Measurements from ENCODE around the gene SNX9. TPM values are rescaled to one million over a fixed set of nuclear protein-coding genes. Genes with fewer than 3 reads are reported as not detected.
"Not testable (repeated sequence)": the region's sequence is repeated elsewhere in the genome, so short reads cannot be mapped to it uniquely, and the experiment has no call there.

Gene SNX9
- total RNA-seq, 2 donors from 2014 or later, result 20.5 to 71.9 TPM

- ATAC-seq (replicated peaks), result no peak
- no peaks in the 10 kb centered on the region for H3K9me3 Mint-ChIP-seq
- H3K36me3 Mint-ChIP-seq (ENCODE audit: low read depth), result peaks cover 94% of the 10 kb centered on the region
- H3K4me3 Mint-ChIP-seq, result no peak overlapping the region
- H3K27ac Mint-ChIP-seq, result peak overlapping the region; percentile 87
- peaks cover 20% of the 10 kb centered on the region for H3K4me1 Mint-ChIP-seq
- H3K27me3 Mint-ChIP-seq, result no peaks in the 10 kb centered on the region
Observed at GRCh38 chr6:157909282-157909664, 86.2 kb downstream of the SNX9 start.

GRCh38 chr6:157911278-157911677 is 88.2 kb downstream of the SNX9 start:
- ATAC-seq (replicated peaks), result no peak
- Mint-ChIP-seq H3K27ac (peak overlapping the region; percentile 84), H3K4me1 (peaks cover 20% of the 10 kb centered on the region), H3K36me3 (ENCODE audit: low read depth) (peaks cover 93% of the 10 kb centered on the region), H3K4me3 (no peak overlapping the region), H3K9me3 (no peaks in the 10 kb centered on the region), H3K27me3 (no peaks in the 10 kb centered on the region)

- no peaks in the 10 kb centered on the region for H3K9me3 Mint-ChIP-seq
- H3K27ac Mint-ChIP-seq, result peak overlapping the region; percentile 84
- no peak overlapping the region for H3K4me3 Mint-ChIP-seq
- H3K27me3 Mint-ChIP-seq, result no peaks in the 10 kb centered on the region
- peaks cover 20% of the 10 kb centered on the region for H3K4me1 Mint-ChIP-seq
- peaks cover 93% of the 10 kb centered on the region for H3K36me3 Mint-ChIP-seq (ENCODE audit: low read depth)
- ATAC-seq (replicated peaks), result no peak
Observed at GRCh38 chr6:157911786-157912185, 88.7 kb downstream of the SNX9 start.

GRCh38 chr6:157912326-157912725 is 89.3 kb downstream of the SNX9 start:
- Mint-ChIP-seq H3K4me3 (no peak overlapping the region), H3K27ac (peak overlapping the region; percentile 84), H3K9me3 (no peaks in the 10 kb centered on the region), H3K27me3 (no peaks in the 10 kb centered on the region), H3K4me1 (peaks cover 20% of the 10 kb centered on the region), H3K36me3 (ENCODE audit: low read depth) (peaks cover 93% of the 10 kb centered on the region)
- no peak for ATAC-seq (replicated peaks)

GRCh38 chr6:157921685-157922367 is 98.8 kb downstream of the SNX9 start:
- Mint-ChIP-seq H3K4me3 (no peak overlapping the region), H3K4me1 (peaks cover 14% of the 10 kb centered on the region), H3K27me3 (no peaks in the 10 kb centered on the region), H3K27ac (no peak overlapping the region), H3K36me3 (ENCODE audit: low read depth) (peaks cover 100% of the 10 kb centered on the region), H3K9me3 (no peaks in the 10 kb centered on the region)
- no peak for ATAC-seq (replicated peaks)

GRCh38 chr6:157925771-157926170 is 102.7 kb downstream of the SNX9 start:
- Mint-ChIP-seq H3K36me3 (ENCODE audit: low read depth) (peaks cover 100% of the 10 kb centered on the region), H3K27me3 (no peaks in the 10 kb centered on the region), H3K27ac (no peak overlapping the region), H3K9me3 (no peaks in the 10 kb centered on the region), H3K4me1 (no peaks in the 10 kb centered on the region), H3K4me3 (no peak overlapping the region)
- ATAC-seq (replicated peaks), result no peak

- no peak for ATAC-seq (replicated peaks)
- Mint-ChIP-seq H3K36me3 (ENCODE audit: low read depth) (peaks cover 100% of the 10 kb centered on the region), H3K27me3 (no peaks in the 10 kb centered on the region), H3K4me3 (no peak overlapping the region), H3K9me3 (no peaks in the 10 kb centered on the region), H3K27ac (peak overlapping the region; percentile 3), H3K4me1 (no peaks in the 10 kb centered on the region)
Observed at GRCh38 chr6:157927011-157927410, 104.0 kb downstream of the SNX9 start.

- Mint-ChIP-seq H3K4me1 (no peaks in the 10 kb centered on the region), H3K27ac (no peak overlapping the region), H3K36me3 (ENCODE audit: low read depth) (peaks cover 100% of the 10 kb centered on the region), H3K4me3 (no peak overlapping the region), H3K27me3 (no peaks in the 10 kb centered on the region), H3K9me3 (no peaks in the 10 kb centered on the region)
- ATAC-seq (replicated peaks), result no peak
Observed at GRCh38 chr6:157928428-157928827, 105.4 kb downstream of the SNX9 start.

- Mint-ChIP-seq H3K27ac (peak overlapping the region; percentile 52), H3K36me3 (ENCODE audit: low read depth) (peaks cover 100% of the 10 kb centered on the region), H3K4me3 (no peak overlapping the region), H3K27me3 (no peaks in the 10 kb centered on the region), H3K4me1 (no peaks in the 10 kb centered on the region), H3K9me3 (no peaks in the 10 kb centered on the region)
- ATAC-seq (replicated peaks), result no peak
Observed at GRCh38 chr6:157929076-157929475, 106.0 kb downstream of the SNX9 start.

GRCh38 chr6:157929765-157930319 is 106.8 kb downstream of the SNX9 start:
- H3K4me3 Mint-ChIP-seq, result no peak overlapping the region
- no peak overlapping the region for H3K27ac Mint-ChIP-seq
- H3K27me3 Mint-ChIP-seq, result no peaks in the 10 kb centered on the region
- ATAC-seq (replicated peaks), result no peak
- no peaks in the 10 kb centered on the region for H3K9me3 Mint-ChIP-seq
- H3K36me3 Mint-ChIP-seq (ENCODE audit: low read depth), result peaks cover 100% of the 10 kb centered on the region
- no peaks in the 10 kb centered on the region for H3K4me1 Mint-ChIP-seq

- Mint-ChIP-seq H3K36me3 (ENCODE audit: low read depth) (peaks cover 98% of the 10 kb centered on the region), H3K4me3 (no peak overlapping the region), H3K9me3 (no peaks in the 10 kb centered on the region), H3K27ac (peak overlapping the region; percentile 61), H3K4me1 (peaks cover 16% of the 10 kb centered on the region), H3K27me3 (no peaks in the 10 kb centered on the region)
- ATAC-seq (replicated peaks), result no peak
Observed at GRCh38 chr6:157935786-157936185, 112.7 kb downstream of the SNX9 start.

GRCh38 chr6:157937318-157937717 is 114.3 kb downstream of the SNX9 start:
- Mint-ChIP-seq H3K27me3 (no peaks in the 10 kb centered on the region), H3K27ac (no peak overlapping the region), H3K9me3 (no peaks in the 10 kb centered on the region), H3K4me3 (no peak overlapping the region), H3K36me3 (ENCODE audit: low read depth) (peaks cover 98% of the 10 kb centered on the region), H3K4me1 (peaks cover 18% of the 10 kb centered on the region)
- ATAC-seq (replicated peaks), result no peak

- no peak overlapping the region for H3K4me3 Mint-ChIP-seq
- ATAC-seq (replicated peaks), result no peak
- no peak overlapping the region for H3K27ac Mint-ChIP-seq
- no peaks in the 10 kb centered on the region for H3K27me3 Mint-ChIP-seq
- peaks cover 98% of the 10 kb centered on the region for H3K36me3 Mint-ChIP-seq (ENCODE audit: low read depth)
- H3K4me1 Mint-ChIP-seq, result peaks cover 18% of the 10 kb centered on the region
- no peaks in the 10 kb centered on the region for H3K9me3 Mint-ChIP-seq
Observed at GRCh38 chr6:157937916-157938315, 114.9 kb downstream of the SNX9 start.

- peaks cover 98% of the 10 kb centered on the region for H3K36me3 Mint-ChIP-seq (ENCODE audit: low read depth)
- not testable (repeated sequence) for H3K27me3 Mint-ChIP-seq, H3K9me3 Mint-ChIP-seq
- ATAC-seq (replicated peaks), result peak; percentile 81
- H3K4me1 Mint-ChIP-seq, result peaks cover 22% of the 10 kb centered on the region
- peak overlapping the region; percentile 22 for H3K4me3 Mint-ChIP-seq
- H3K27ac Mint-ChIP-seq, result peak overlapping the region; percentile 87
Observed at GRCh38 chr6:157940375-157941036, 117.5 kb downstream of the SNX9 start.

Measured in activated T-helper 17 cell treated with anti-CD3 and anti-CD28 coated beads, Interleukin-2, amount 50 U/mL, for 72 hours (primary cell).